Panc1 (cell line): ENCODE measurements around the gene POLD1. TPM values are rescaled to one million over a fixed set of nuclear protein-coding genes. Genes with fewer than 3 reads are reported as not detected.

Experiments
- ATAC-seq: fragments of 200-7000 bp; cut with Tn5 transposase; 2 replicates; pipeline ENCODE4 v1.9.1; 2020; ENCODE audit warnings: mild to moderate bottlenecking, moderate library complexity
- BruUV-seq: library from RNA; stranded (reverse); fragments of 400-500 nt; replicated peaks from 2 replicates; lab custom pipeline; 2021; lab: Mats Ljungman, UMichigan
- CTCF ChIA-PET: fragments of 300-600 bp; sonication (Branson Sonifier 250); formaldehyde crosslinking; loops from one replicate; lab custom pipeline; 2022; ENCODE audit warnings: antibody characterized with exemption; lab: Charles Lee
- POLR2A ChIA-PET: fragments of 300-600 bp; sonication (Branson Sonifier 250); formaldehyde crosslinking; loops from one replicate; lab custom pipeline; 2022; ENCODE audit warnings: antibody characterized with exemption; lab: Charles Lee
- DNase-seq: peaks from one replicate; pipeline ENCODE4 v3.0.0-alpha.2; 2010; ENCODE audit warnings: low read depth, low spot score
- H3K27ac ChIP-seq: 2 replicates; pipeline ENCODE4 v1.5.1; 2011; ENCODE audit warnings: mild to moderate bottlenecking, low read length, inconsistent platforms
- H3K27me3 ChIP-seq: fragments of 200-500 bp; sonication (Bioruptor generic); 2 replicates; pipeline ENCODE4 v1.6.0; 2014; ENCODE audit warnings: low read length, inconsistent platforms; ENCODE audit not compliant: control insufficient read depth, insufficient read depth
- H3K36me3 ChIP-seq: fragments of 200-500 bp; sonication (Bioruptor generic); 2 replicates; pipeline ENCODE4 v1.5.1; 2014; ENCODE audit warnings: inconsistent platforms, mild to moderate bottlenecking, low read length, moderate library complexity; ENCODE audit not compliant: control insufficient read depth, insufficient read depth
- H3K4me1 ChIP-seq: 2 replicates; pipeline ENCODE4 v1.5.1; 2011; ENCODE audit warnings: inconsistent platforms, mild to moderate bottlenecking, low read length, moderate library complexity; ENCODE audit not compliant: control insufficient read depth, insufficient read depth
- H3K4me3 ChIP-seq, 2 experiments: 2 replicates each; pipeline ENCODE4 v1.5.1; 2011 to 2012; ENCODE audit warnings: low read depth in 2 of 2, low read length in 2 of 2, mild to moderate bottlenecking in 2 of 2, inconsistent platforms in 1 of 2, moderate library complexity in 1 of 2
- H3K9me3 ChIP-seq: fragments of 200-500 bp; sonication (Bioruptor generic); 2 replicates; pipeline ENCODE4 v1.5.1; 2014; ENCODE audit warnings: low read depth, mild to moderate bottlenecking, inconsistent platforms, low read length, moderate library complexity; ENCODE audit not compliant: control insufficient read depth, insufficient read depth
- POLR2AphosphoS5 ChIP-seq: IDR thresholded peaks from 2 replicates; pipeline ENCODE4 v1.6.1; 2012; ENCODE audit warnings: mild to moderate bottlenecking, low read depth, low read length, moderate library complexity
- REST ChIP-seq, 2 experiments: IDR thresholded peaks; 2 replicates each; pipeline ENCODE4 v1.6.1; 2011 to 2012; ENCODE audit warnings: low read depth in 2 of 2, control low read depth in 1 of 2, low read length in 1 of 2, mild to moderate bottlenecking in 1 of 2, moderate library complexity in 1 of 2; ENCODE audit not compliant: insufficient read depth in 1 of 2
- SIN3A ChIP-seq: IDR thresholded peaks from 2 replicates; pipeline ENCODE4 v1.6.1; 2012; ENCODE audit warnings: low read depth, mild to moderate bottlenecking, low read length, moderate library complexity, borderline replicate concordance; ENCODE audit not compliant: insufficient read depth
- TCF7L2 ChIP-seq: IDR thresholded peaks from 2 replicates; pipeline ENCODE4 v1.6.1; 2011; ENCODE audit warnings: mild to moderate bottlenecking, low read depth, low read length, inconsistent platforms
- in situ Hi-C: cut with HindIII; loops from 2 replicates; pipeline ENCODE4 v1.10.0; 2016; ENCODE audit warnings: low sequenced_read_pairs, low pct_unique_long_range_greater_than_20kb
- intact Hi-C: fragments of 100-400 bp; cut with micrococcal nuclease; formaldehyde crosslinking; loops from one replicate; pipeline ENCODE4 v1.10.0; 2022; ENCODE audit not compliant: unreplicated experiment
- total RNA-seq: library from RNA; stranded (reverse); gene quantifications from one replicate; pipeline ENCODE4 v1.2.1, GENCODE V29; 2021; ENCODE audit not compliant: unreplicated experiment
- TF ChIP-seq, protein P1 (sequence below): fragments of 450-650 bp; IDR thresholded peaks from 2 replicates; pipeline ENCODE4 v1.5.1; 2017; ENCODE audit warnings: mild to moderate bottlenecking

POLD1 gene
- total RNA-seq, 1 experiment from 2014 or later = 71.7 TPM

DNA sequence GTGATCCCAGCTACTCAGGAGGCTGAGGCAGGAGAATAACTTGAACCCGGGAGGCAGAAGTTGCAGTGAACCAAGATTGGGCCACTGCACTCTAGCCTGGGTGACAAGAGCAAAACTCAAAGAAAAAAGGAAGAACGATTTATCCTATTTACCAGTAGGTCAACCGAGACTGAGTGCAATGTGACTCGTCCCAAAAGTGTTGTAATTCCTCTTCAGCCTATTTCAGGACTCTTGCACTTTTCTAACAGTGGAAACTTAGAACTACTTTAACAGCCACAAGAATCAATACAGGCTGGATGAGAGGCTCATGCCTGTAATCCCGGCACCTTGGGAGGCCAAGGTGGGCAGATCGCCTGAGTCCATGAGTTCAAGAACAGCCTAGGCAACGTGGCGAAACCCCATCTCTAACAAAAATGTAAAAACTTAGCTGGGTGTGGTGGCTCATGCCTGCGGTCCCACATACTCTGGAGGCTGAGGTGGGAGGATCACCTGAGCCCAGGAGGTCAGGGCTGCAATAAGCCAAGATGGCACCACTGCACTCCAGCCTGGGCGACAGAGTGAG lies 12.2 kb upstream of the POLD1 start:
- H3K9me3 ChIP-seq = no peaks in the 10 kb centered on the region
- TF ChIP-seq POLR2AphosphoS5 = no peak
- TF ChIP-seq, protein P1, sequence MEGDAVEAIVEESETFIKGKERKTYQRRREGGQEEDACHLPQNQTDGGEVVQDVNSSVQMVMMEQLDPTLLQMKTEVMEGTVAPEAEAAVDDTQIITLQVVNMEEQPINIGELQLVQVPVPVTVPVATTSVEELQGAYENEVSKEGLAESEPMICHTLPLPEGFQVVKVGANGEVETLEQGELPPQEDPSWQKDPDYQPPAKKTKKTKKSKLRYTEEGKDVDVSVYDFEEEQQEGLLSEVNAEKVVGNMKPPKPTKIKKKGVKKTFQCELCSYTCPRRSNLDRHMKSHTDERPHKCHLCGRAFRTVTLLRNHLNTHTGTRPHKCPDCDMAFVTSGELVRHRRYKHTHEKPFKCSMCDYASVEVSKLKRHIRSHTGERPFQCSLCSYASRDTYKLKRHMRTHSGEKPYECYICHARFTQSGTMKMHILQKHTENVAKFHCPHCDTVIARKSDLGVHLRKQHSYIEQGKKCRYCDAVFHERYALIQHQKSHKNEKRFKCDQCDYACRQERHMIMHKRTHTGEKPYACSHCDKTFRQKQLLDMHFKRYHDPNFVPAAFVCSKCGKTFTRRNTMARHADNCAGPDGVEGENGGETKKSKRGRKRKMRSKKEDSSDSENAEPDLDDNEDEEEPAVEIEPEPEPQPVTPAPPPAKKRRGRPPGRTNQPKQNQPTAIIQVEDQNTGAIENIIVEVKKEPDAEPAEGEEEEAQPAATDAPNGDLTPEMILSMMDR = no peak
- TF ChIP-seq REST (IDR thresholded peaks at IDR 0.05; ENCODE audit: insufficient read depth in 1 of 2, low read depth in 2 of 2, low read length in 1 of 2) = no peak
- no peak for TF ChIP-seq SIN3A
- no peak for TF ChIP-seq TCF7L2
- in situ Hi-C loops (no loop called here), intact Hi-C loops (no loop called here)
- DNase-seq = no peak
- no peaks in the 10 kb centered on the region for H3K36me3 ChIP-seq
- ChIA-PET POLR2A (no interaction called here), CTCF (no interaction called here)
- peaks cover 4% of the 10 kb centered on the region; the same call in 1 of the 2 replicates for H3K4me1 ChIP-seq
- no peak for ATAC-seq
- BruUV-seq = no TSS peak
- no peak overlapping the region for H3K4me3 ChIP-seq
- no peak overlapping the region for H3K27ac ChIP-seq
- no peaks in the 10 kb centered on the region for H3K27me3 ChIP-seq

DNA sequence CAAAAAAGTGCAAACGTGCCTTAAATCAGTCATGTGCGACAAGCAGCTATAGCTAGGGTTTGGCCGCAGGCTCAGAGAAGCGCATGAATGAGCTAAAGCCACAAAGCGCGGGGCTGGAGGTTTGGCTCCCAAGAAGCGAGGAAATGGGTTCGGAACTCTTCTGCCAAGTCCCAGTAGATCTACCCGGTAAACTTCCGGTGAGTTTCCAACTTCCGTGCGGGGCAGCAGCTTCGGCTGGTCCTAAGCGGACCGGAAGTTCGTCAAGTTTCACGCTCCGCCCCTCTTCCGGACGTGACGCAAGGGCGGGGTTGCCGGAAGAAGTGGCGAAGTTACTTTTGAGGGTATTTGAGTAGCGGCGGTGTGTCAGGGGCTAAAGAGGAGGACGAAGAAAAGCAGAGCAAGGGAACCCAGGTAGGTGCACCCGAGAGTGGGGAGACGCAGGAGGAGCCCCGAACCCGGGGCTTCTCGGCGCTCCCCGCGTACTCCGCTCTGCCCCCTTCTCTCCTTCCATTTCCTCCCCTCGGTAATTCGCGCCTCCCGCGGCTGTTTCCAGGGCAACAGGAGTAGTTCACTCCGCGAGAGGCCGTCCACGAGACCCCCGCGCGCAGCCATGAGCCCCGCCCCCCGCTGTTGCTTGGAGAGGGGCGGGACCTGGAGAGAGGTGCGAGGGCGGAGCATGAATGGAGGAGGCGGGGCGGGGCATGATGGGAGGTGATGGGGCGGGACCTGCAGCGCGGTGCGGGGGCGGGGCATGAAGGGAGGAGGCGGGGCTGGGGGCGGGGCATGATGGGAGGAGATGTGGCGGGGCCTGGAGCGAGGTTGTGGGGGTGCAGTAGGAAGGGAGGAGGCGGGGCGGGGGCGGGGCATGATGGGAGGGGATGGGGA lies 7.7 kb upstream of the POLD1 start, which contains the start of gene NR1H2:
TSS of gene NR1H2 (plus strand) at position 292 of the 885 bp plus-strand sequence. CDS start 1,149 bp downstream, outside the sequence.
- TF ChIP-seq SIN3A (peak; percentile 78; the same call in 1 of the 2 replicates), REST (IDR thresholded peaks at IDR 0.05; ENCODE audit: insufficient read depth in 1 of 2, low read depth in 2 of 2, low read length in 1 of 2) (no peak), POLR2AphosphoS5 (peak; percentile 79)
- no peaks in the 10 kb centered on the region for H3K27me3 ChIP-seq
- intact Hi-C loops (no loop called here), in situ Hi-C loops (no loop called here)
- H3K27ac ChIP-seq = peak within 1 kb of the TSS; percentile 86
- no peaks in the 10 kb centered on the region for H3K9me3 ChIP-seq
- CTCF ChIA-PET = no interaction called here
- DNase-seq (no peak), ATAC-seq (peak; percentile 98)
- H3K36me3 ChIP-seq = no peaks in the 10 kb centered on the region
- no TSS peak for BruUV-seq
- H3K4me1 ChIP-seq = peaks cover 4% of the 10 kb centered on the region; the same call in 1 of the 2 replicates
- POLR2A ChIA-PET = no interaction called here
- peak within 1 kb of the TSS; percentile 68 to 83 for H3K4me3 ChIP-seq
